HCT116 (cell line): ENCODE results near the gene PTPN1. TPM values are rescaled to one million over a fixed set of nuclear protein-coding genes. Genes with fewer than 3 reads are reported as not detected.

Experiments used
- ATAC-seq: fragments of 200-7000 bp; cut with Tn5 transposase; 2 replicates; pipeline ENCODE4 v1.9.1; 2020; ENCODE audit warnings: mild to moderate bottlenecking, moderate library complexity
- BruUV-seq: library from RNA; stranded (reverse); fragments of 400-500 nt; replicated peaks from 2 replicates; lab custom pipeline; 2021; lab: Mats Ljungman, UMichigan
- CTCF ChIA-PET: fragments of 300-600 bp; sonication (Branson Sonifier 250); formaldehyde crosslinking; loops from one replicate; lab custom pipeline; 2021; ENCODE audit warnings: antibody characterized with exemption; lab: Charles Lee
- POLR2A ChIA-PET: fragments of 300-600, 350-600 bp; sonication (Branson Sonifier 250); formaldehyde crosslinking; loops from one replicate; lab custom pipeline; 2021; ENCODE audit warnings: antibody characterized with exemption; lab: Charles Lee
- RAD21 ChIA-PET, 2 experiments: fragments of 300-600 bp; sonication (Branson Sonifier 250); formaldehyde crosslinking; loops; one replicate each; lab custom pipeline; 2023; ENCODE audit warnings: low total read pairs in 2 of 2; ENCODE audit not compliant: uncharacterized antibody in 2 of 2, unreplicated experiment in 2 of 2, low non-redundant PET in 1 of 2; lab: Charles Lee
- DNase-seq: peaks from one replicate; pipeline ENCODE4 v3.0.0-alpha.2; 2010; ENCODE audit warnings: low read depth, low spot score
- H2AFZ ChIP-seq: fragments of 200-600 bp; shearing (Covaris generic), sonication (generic); 2 replicates; pipeline ENCODE4 v1.6.1; 2017; ENCODE audit warnings: low read depth, mixed run types, mixed read lengths, antibody characterized with exemption, low read length; ENCODE audit not compliant: poor library complexity, severe bottlenecking
- H3K27ac ChIP-seq: 2 replicates; pipeline ENCODE4 v1.5.1; 2012; ENCODE audit warnings: low read depth, low read length
- H3K27me3 ChIP-seq: fragments of 200-600 bp; sonication (generic); 2 replicates; pipeline ENCODE4 v1.6.1; 2016; ENCODE audit warnings: mixed run types, low read length, mixed read lengths; ENCODE audit not compliant: insufficient read depth
- H3K36me3 ChIP-seq, 2 experiments: fragments of 200-500 bp in 1 of 2; fragments of 200-600 bp in 1 of 2; sonication (Bioruptor generic) in 1 of 2; sonication (generic) in 1 of 2; 2 replicates each; pipeline versions ENCODE4 v1.5.1 to v1.6.1; 2014 to 2016; ENCODE audit warnings: low read length in 2 of 2, inconsistent platforms in 1 of 2, mixed read lengths in 1 of 2, mixed run types in 1 of 2; ENCODE audit not compliant: insufficient read depth in 2 of 2, control insufficient read depth in 1 of 2
- H3K4me1 ChIP-seq, 2 experiments: fragments of 200-600 bp in 1 of 2; sonication (generic) in 1 of 2; 2 replicates each; pipeline versions ENCODE4 v1.5.1 to v1.6.1; 2012 to 2017; ENCODE audit warnings: low read length in 2 of 2, inconsistent platforms in 1 of 2, mild to moderate bottlenecking in 1 of 2, mixed read lengths in 1 of 2, mixed run types in 1 of 2, moderate library complexity in 1 of 2; ENCODE audit not compliant: insufficient read depth in 2 of 2, control insufficient read depth in 1 of 2
- H3K4me2 ChIP-seq: fragments of 200-600 bp; sonication (generic); 2 replicates; pipeline ENCODE4 v1.6.1; 2017; ENCODE audit warnings: mixed run types, low read length, mixed read lengths
- H3K4me3 ChIP-seq, 2 experiments: fragments of 200-600 bp in 1 of 2; sonication (generic) in 1 of 2; replicated peaks in 1 of 2; 2 replicates each; pipeline ENCODE4 v1.5.1; 2011 to 2016; ENCODE audit warnings: low read length in 2 of 2, control low read depth in 1 of 2, low read depth in 1 of 2, mild to moderate bottlenecking in 1 of 2, mixed read lengths in 1 of 2, mixed run types in 1 of 2
- H3K79me2 ChIP-seq: fragments of 200-600 bp; sonication (generic); 2 replicates; pipeline ENCODE4 v1.6.1; 2017; ENCODE audit warnings: mild to moderate bottlenecking, mixed run types, low read length, moderate library complexity, mixed read lengths; ENCODE audit not compliant: insufficient read depth
- H3K9ac ChIP-seq: fragments of 200-600 bp; sonication (generic); 2 replicates; pipeline ENCODE4 v1.6.1; 2016; ENCODE audit warnings: low read length, mixed read lengths
- H3K9me2 ChIP-seq: fragments of 200-600 bp; sonication (generic), shearing (Covaris generic); 2 replicates; pipeline ENCODE4 v1.6.1; 2017; ENCODE audit warnings: mixed run types, mild to moderate bottlenecking, moderate library complexity; ENCODE audit not compliant: insufficient read depth
- H3K9me3 ChIP-seq, 2 experiments: fragments of 200-500 bp in 1 of 2; fragments of 200-600 bp in 1 of 2; sonication (Bioruptor generic) in 1 of 2; sonication (generic) in 1 of 2; 2 replicates each; pipeline ENCODE4 v1.6.1; 2014 to 2017; ENCODE audit warnings: low read length in 2 of 2, mixed read lengths in 2 of 2, inconsistent platforms in 1 of 2, low read depth in 1 of 2, mild to moderate bottlenecking in 1 of 2, mixed run types in 1 of 2, moderate library complexity in 1 of 2; ENCODE audit not compliant: control insufficient read depth in 1 of 2, insufficient read depth in 1 of 2
- H4K20me1 ChIP-seq: fragments of 200-600 bp; sonication (generic), shearing (Covaris generic); 2 replicates; pipeline ENCODE4 v1.6.1; 2017; ENCODE audit warnings: mixed run types, mild to moderate bottlenecking, moderate library complexity; ENCODE audit not compliant: insufficient read depth
- CEBPB ChIP-seq: IDR thresholded peaks from 2 replicates; pipeline ENCODE4 v1.6.1; 2012; ENCODE audit warnings: low read depth
- EGR1 ChIP-seq: IDR thresholded peaks from 2 replicates; pipeline ENCODE4 v1.6.1; 2012; ENCODE audit warnings: low read depth
- ELF1 ChIP-seq: IDR thresholded peaks from 2 replicates; pipeline ENCODE4 v1.6.1; 2012; ENCODE audit warnings: low read depth, borderline replicate concordance
- EZH2 ChIP-seq: fragments of 200-600 bp; sonication (generic); IDR thresholded peaks from 2 replicates; pipeline ENCODE4 v1.6.1; 2017; ENCODE audit warnings: antibody characterized with exemption, mixed run types
- EZH2phosphoT487 ChIP-seq: fragments of 200-600 bp; IDR thresholded peaks from 2 replicates; pipeline ENCODE4 v1.6.1; 2018; ENCODE audit warnings: antibody characterized with exemption, borderline replicate concordance
- JUND ChIP-seq: IDR thresholded peaks from 2 replicates; pipeline ENCODE4 v1.6.1; 2012
- MAX ChIP-seq: IDR thresholded peaks from 2 replicates; pipeline ENCODE4 v1.6.1; 2012
- POLR2A ChIP-seq: IDR thresholded peaks from 2 replicates; pipeline ENCODE4 v1.7.0; 2011; ENCODE audit warnings: borderline replicate concordance; ENCODE audit not compliant: insufficient read depth, insufficient read length; ENCODE audit errors: extremely low read depth
- POLR2AphosphoS5 ChIP-seq: IDR thresholded peaks from 2 replicates; pipeline ENCODE4 v1.6.1; 2011; ENCODE audit warnings: mild to moderate bottlenecking, low read depth, low read length, moderate library complexity
- REST ChIP-seq: IDR thresholded peaks from 2 replicates; pipeline ENCODE4 v1.6.1; 2012; ENCODE audit warnings: low read depth
- SIN3A ChIP-seq: IDR thresholded peaks from 2 replicates; pipeline ENCODE4 v1.6.1; 2012; ENCODE audit warnings: low read depth
- YY1 ChIP-seq: IDR thresholded peaks from 2 replicates; pipeline ENCODE4 v1.6.1; 2011; ENCODE audit warnings: low read length, low read depth, moderate library complexity, mild to moderate bottlenecking; ENCODE audit not compliant: insufficient replicate concordance; ENCODE audit errors: extremely low read depth
- intact Hi-C: fragments of 100-400 bp; cut with micrococcal nuclease; formaldehyde crosslinking; loops from 2 replicates; pipeline ENCODE4 v1.10.0; 2022
- total RNA-seq: library from RNA; stranded (reverse); gene quantifications from one replicate; pipeline ENCODE4 v1.2.1, GENCODE V29; 2021; ENCODE audit not compliant: unreplicated experiment

Gene PTPN1
- total RNA-seq, 1 experiment from 2014 or later: 47.5 TPM

GRCh38 chr20:50533061-50533460, 22.9 kb downstream of the PTPN1 start:
- Histone ChIP-seq H3K27me3 (no peaks in the 10 kb centered on the region), H3K9ac (no peak overlapping the region), H3K9me3 (no peaks in the 10 kb centered on the region), H3K4me1 (peaks cover 44 to 76% of the 10 kb centered on the region in 2 experiments), H2AFZ (no peak overlapping the region), H3K27ac (no peak overlapping the region), H3K4me3 (no peak overlapping the region), H4K20me1 (no peaks in the 10 kb centered on the region), H3K79me2 (peaks cover 99% of the 10 kb centered on the region), H3K36me3 (no peaks in the 10 kb centered on the region), H3K9me2 (no peaks in the 10 kb centered on the region), H3K4me2 (0 out of 2 replicates have a peak overlapping the region, but pooled peaks have one; percentile 5)
- RAD21 ChIA-PET: no interaction called here
- TF ChIP-seq MAX (no peak), EZH2 (no peak), SIN3A (no peak), POLR2AphosphoS5 (no peak), POLR2A (no peak), REST (no peak), EZH2phosphoT487 (no peak), CEBPB (no peak), JUND (no peak), EGR1 (no peak), ELF1 (no peak), YY1 (no peak)
- CTCF ChIA-PET: no interaction called here
- intact Hi-C loops: no loop called here
- POLR2A ChIA-PET: no interaction called here
- no TSS peak for BruUV-seq
- ATAC-seq (no peak), DNase-seq (no peak)
